Stimulated activated CD8-positive, alpha-beta memory T cell treated with anti-CD3 and anti-CD28 coated beads, Interleukin-4, amount 100 ng/mL, for 48 hours (primary cell): ENCODE results near the gene NAT16.
"Not testable (repeated sequence)": the region's sequence is repeated elsewhere in the genome, so short reads cannot be mapped to it uniquely, and the experiment has no call there.

Experiments
- DNase-seq: peaks from one replicate; pipeline ENCODE4 v3.0.0-alpha.2; 2020

NAT16 gene

GRCh38 chr7:101125989-101126650 is 54.0 kb downstream of the NAT16 start:
- no peak for DNase-seq

GRCh38 chr7:101124376-101125056 is 55.6 kb downstream of the NAT16 start:
- DNase-seq = no peak

GRCh38 chr7:101123703-101124068 is 56.4 kb downstream of the NAT16 start:
- no peak for DNase-seq

GRCh38 chr7:101122933-101123702 is 57.0 kb downstream of the NAT16 start:
- DNase-seq = no peak

- DNase-seq = no peak
Measured at GRCh38 chr7:101121991-101122932, 57.8 kb downstream of the NAT16 start.

- not testable (repeated sequence) for DNase-seq
Measured at GRCh38 chr7:101121631-101121990, 58.5 kb downstream of the NAT16 start.
